GM19025 (cell line): ENCODE results near the gene ECD.
"Not testable (repeated sequence)": the region's sequence is repeated elsewhere in the genome, so short reads cannot be mapped to it uniquely, and the experiment has no call there.

Experiments
- ATAC-seq: cut with Tn5 transposase; IDR thresholded peaks from one replicate; pipeline ENCODE4 v1.9.1; 2021; ENCODE audit warnings: mild to moderate bottlenecking, low read depth, moderate library complexity; ENCODE audit not compliant: unreplicated experiment

The ECD gene

DNA sequence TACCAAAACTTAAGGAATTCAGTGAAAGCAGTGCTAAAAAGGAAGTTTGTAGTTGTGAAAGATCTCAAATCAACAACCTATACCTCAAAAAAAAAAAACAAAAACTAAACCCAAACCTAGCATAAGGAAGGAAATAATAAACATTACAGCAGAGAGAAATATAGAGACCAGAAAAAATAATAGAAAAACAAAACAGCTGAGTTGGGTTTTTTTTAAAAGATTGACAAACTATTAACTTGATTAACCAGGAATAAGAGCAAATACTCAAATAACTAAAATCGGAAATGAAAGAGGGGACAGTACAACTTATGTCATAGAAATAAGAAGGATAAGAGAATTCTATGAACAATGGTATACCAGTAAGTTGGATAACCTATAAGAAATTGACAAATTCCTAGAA is 6.7 kb downstream of the ECD start:
- ATAC-seq, result no peak

DNA sequence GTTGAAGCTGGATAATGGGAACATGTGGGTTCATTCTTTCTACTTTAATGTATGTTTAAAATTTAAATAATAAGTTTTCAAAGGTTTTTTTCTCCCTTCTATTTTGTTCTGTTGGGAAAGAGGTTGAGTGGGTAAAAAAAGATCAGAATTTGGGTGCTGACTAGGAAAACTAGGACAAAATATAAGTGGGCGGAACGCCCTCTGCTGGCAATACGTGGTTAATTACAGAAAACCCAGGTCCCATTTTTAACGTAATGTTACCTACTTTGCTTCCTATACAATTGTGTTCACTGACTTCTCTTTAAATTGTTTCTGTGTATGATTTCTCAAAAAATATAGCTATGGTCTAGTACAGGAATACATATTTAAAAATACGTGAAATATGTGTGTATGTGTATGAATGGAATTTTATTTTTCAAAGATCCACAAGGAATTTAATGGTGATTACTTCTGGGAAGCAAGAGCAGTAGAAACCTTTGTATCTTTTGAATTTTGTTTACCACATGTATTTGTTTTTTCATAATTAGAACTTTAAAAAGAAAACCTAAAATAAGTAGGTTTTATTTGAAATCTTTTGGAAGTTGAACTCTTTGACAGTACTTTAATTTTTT is 8.7 kb downstream of the ECD start:
- no peak for ATAC-seq

DNA sequence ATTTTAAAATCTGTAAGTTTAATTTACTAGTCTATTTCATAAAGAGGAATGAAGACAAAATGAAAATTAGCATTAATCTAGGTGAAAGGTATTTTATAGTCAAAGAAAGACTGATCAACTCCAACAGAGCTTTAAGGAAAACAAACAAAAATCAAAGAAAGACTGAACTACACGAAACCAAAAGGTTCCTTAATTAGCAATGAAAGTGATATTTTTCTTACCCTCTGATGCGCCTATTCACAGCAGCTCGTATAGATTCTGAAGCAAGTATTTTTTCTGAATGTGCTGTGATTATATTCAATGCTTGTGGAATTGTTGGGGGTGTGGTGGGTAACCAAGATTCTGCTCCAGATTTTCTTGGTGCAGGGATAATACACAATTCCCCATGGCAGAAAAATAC is 11.8 kb downstream of the ECD start:
- no peak for ATAC-seq

DNA sequence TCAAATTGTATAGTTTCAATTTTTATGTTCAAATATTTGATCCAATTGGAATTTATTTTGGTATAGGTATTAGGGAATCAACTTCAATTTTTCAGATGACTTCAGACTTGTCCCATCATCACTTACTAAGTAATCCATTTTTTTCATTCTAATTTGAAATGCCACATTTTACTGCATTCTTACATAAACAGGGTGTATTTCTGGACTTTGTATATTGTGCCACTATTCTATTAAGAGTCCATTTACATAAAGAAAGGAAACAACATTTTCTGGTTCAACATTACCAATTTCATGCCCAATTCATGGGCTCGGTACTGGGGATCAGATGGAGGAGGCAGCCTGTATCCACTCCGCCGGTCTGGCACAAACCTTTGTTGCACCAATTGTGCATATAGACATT is 15.8 kb downstream of the ECD start:
- no peak for ATAC-seq

DNA sequence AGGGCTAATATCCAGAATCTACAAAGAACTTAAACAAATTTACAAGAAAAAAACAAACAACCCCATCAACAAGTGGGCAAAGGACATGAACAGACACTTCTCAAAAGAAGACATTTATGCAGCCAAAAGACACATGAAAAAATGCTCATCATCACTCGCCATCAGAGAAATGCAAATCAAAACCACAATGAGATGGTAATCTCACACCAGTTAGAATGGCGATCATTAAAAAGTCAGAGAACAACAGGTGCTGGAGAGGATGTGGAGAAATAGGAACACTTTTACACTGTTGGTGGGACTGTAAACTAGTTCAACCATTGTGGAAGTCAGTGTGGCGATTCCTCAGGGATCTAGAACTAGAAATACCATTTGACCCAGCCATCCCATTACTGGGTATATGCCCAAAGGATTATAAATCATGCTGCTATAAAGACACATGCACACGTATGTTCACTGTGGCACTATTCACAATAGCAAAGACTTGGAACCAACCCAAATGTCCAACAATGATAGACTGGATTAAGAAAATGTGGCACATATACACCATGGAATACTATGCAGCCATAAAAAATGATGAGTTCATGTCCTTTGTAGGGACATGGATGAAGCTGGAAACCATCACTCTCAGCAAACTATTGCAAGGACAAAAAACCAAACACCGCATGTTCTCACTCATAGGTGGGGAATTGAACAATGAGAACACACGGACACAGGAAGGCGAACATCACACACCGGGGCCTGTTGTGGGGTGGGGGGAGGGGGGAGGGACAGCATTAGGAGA is 17.0 kb downstream of the ECD start:
- ATAC-seq, result not testable (repeated sequence)

DNA sequence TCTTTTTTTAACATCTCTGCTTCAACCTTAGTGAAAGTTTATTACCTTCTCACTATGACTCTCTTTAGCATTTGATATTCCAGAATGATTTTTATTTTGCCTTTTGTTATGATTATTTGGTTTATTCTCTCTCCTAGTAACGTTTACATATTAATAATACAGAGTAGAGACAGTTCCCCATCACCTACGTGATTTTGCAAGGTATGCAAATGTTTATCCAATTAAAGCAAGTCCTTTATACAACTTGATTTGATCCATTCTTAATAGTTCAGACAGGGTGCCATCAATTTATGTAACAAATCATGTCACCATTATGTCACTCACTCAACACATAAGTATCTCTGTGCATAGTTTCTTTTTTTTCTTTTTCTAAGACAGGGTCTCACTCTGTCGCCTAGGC is 26.2 kb downstream of the ECD start:
- no peak for ATAC-seq

DNA sequence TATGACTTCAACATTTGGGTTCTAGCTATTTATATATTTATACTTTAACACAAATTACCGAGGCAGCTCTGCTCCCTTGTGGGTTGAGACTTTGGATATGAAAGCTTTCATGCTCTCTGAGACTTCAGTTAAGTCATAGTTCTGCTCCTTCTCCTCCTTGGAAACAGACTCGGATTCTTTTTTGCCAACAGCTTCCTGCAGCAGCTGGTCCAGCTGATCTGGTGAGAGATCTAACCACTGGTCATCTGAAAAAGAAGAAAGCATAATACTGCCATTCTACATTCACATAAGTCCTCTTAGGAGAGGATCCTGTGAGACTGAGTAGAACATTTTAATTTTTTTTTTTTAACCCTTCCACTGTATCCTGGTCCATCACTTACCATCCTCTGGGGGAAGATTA is 28.6 kb downstream of the ECD start:
- no peak for ATAC-seq

DNA sequence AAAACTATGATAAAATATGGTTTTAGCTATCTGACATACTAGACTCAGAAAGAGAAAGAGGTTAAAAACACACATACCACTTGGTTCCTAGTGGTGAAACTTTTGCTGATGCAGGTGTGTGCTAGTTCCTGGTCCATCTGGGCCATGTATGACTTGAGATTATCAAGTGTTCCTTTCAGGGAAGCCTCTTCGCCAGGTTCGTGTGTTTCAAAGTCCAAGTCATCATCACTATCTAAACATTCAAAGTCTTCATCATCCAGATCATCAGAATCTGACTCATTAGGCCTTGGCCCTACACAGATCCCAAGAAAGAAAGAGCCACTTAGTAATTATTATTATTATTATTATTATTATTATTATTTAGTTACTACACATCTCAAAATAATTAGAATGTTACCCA is 31.2 kb downstream of the ECD start:
- no peak for ATAC-seq

DNA sequence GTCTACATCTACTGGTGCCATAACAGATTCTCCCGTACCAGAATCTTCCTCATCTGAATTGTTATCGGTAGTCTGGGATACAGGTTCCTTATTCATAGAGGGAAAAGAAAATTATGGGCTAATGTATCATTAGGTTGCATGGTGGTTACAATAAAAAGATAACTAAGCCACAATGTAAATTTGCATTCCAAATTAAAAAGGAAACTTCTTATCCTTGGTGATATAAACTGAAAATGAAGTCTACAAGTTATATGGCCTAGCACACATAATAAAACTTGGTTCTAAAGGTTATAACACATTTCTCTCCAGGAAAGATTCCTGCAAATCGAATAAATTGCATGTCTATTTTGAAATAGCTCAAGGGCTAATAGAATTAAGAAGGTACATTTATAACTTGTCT is 33.1 kb downstream of the ECD start:
- no peak for ATAC-seq

DNA sequence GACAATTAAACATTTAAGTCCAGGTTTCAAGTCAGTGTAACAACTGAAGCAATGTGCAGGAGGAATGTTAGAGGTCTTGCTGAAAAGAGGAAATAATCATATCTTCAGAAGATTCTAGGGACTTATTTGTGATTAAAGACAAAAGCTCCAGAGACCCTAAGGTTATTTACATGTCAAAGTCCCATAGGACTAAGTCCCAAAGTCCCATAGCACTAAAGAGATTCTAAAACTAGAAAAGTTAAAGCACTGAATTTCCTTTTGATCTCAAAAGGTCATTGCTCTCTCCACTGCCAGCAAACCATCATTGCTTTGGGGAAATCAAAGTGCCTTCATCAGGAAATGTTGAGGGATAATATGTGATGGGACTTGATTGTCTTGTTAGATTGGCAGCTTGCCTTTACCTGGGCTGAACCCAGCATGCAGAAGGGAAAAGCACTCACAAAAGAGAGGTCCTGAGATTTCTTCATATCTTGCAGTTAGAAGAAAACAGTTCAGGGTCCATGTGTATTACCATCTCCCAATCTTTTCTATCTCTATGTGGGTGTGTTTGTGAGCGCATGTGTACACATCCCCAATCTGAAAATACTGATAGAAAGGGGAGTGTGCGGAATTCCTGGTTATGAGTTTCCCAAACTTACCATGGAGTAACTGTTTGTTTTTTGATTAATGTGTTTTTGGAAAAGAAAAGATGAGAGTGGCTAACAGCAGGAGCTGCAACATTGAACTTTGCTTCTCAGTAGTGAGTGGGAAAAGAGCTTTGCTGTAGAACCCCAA is 35.7 kb downstream of the ECD start:
- ATAC-seq, result no peak

DNA sequence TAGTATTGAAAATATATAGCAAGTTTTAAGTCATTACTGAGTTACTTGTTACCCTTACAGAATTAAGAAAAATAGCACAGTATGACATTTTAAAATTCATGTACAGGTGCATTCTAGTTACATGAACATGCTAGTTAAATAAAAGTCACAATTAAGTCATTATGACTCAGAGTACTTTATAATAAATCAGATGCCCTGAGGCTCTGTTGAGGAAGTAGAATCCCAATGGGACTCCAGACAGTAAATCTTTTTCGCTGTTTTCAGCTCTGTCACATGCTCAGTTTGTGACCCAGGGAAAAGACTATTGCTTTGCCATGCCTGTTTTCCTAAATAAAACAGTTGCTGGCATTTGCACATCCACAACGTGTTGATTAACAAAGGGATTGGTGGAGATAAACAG is 36.5 kb downstream of the ECD start:
- no peak for ATAC-seq

DNA sequence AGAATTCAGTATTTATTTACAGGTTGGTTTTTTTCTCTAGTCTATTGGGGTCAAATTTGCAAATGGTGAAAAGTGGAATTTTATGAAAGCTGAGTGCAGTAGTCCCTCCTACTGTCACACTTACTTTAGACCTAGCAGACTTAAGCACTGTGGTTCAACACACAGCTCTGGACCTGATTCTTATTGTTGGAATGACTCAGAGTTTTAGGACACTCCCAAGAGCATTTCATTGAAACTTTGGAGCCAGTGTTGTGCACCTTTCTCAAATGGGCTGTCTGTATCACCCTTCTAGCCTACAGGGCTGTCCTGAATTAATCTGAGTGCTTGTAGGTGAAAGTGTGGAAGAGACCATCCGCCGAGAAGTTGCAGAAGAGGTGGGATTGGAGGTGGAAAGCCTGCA is 41.5 kb downstream of the ECD start:
- ATAC-seq, result no peak

DNA sequence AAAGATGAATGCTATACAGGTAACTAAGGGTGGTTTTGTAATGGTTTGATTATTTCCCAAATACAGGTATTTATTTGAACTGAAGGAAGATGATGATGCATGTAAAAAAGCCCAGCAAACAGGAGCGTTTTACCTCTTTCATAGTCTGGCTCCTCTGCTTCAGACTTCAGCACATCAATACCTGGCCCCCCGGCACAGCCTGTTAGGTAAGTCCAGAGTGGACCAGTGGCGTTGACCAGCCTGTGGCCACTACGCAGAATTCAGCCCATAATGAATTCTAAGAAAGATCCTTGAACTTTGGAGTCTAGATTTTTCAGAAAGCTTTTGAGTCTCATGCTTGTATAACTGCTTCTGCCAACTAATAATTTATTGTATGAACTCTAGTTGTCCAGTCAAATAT is 47.9 kb downstream of the ECD start:
- ATAC-seq, result no peak

DNA sequence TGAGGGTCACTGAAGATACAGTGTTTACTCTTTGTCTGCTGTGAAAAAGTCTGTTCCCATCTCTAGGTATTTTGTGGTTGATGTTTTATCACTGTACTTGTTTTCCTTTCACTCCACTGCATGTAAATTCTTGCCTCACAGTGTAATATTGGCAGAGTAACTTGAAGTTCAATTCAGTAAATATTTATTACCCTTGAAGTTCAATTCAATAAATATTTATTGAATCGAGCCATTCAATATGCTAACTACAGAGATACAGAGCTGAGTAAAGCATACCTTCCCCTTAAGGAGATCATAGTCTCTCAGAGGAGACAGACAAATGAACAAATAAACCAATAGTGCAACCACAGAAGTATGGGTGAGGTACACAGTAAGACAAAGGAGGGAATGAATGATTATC is 48.4 kb downstream of the ECD start:
- no peak for ATAC-seq

DNA sequence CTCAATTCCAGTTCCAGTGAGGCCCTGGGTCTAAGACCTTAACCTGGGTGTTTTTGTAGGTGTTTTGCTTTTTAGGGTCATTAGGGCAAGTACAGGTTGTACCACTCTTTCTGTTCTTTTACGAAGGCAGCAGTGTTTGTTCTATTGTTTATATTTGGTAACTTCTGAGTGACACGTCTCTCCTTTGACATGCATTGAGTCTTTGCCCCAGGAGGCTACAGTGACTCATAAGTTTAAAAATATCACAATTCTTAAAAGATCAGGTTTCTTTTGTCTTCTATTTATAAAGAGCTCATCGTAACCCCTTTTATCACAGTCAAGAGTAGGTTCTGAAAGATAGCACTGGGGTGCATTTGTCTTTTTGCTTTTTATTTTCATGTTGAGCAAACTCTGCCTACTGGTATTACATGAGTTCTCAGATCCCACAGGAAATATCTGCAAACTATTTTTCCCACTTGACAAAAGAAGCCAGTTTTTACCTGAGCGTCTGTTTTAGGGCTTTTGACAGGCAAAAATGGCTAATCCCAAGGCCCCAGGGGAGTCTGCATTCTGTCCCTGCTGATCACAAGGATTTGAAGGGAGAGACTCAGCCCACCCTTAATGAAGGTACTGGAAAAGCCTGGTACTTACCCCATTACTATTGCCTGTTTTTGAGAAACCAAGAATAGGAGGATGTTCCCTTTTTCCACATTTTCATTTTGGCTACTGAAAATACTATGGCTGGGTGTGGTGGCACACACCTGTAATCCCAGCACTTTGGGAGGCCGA is 49.6 kb downstream of the ECD start:
- peak; percentile 62 for ATAC-seq

DNA sequence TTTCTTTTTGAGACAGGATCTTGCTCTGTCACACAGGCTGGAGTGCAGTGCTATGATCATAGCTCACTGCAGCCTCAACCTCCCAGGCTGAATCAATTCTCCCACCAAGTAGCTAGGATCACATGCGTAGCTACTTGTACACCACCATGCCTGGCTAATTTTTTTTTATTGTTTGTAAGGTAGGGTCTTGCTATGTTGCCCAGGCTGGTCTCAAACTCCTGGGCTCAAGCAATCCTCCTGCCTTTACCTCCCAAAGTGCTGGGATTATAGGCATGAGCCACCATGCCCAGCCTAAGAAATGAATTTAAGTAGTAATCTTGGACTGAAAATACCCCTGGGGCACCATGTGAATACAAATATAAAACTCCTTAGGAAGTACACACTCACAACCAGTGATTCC is 51.8 kb downstream of the ECD start:
- ATAC-seq, result no peak

DNA sequence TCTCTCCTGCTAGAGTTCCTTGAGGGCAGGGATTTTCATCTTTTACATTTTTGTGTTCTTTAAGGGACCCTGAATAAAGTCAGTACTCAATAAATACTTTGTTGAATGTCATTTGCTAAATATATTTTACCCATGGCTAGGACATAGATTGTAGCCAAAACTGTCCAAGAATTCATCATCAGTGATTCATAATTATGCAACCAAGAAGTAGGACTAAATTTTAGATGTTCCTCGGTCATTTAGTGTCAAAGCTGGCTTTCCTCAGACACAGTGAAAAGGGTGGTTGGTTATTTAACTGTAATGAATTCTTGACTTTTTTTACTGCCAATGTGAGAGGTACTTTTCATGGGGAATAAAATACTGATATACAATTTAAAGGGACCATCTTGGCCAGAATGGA is 54.3 kb downstream of the ECD start:
- no peak for ATAC-seq

DNA sequence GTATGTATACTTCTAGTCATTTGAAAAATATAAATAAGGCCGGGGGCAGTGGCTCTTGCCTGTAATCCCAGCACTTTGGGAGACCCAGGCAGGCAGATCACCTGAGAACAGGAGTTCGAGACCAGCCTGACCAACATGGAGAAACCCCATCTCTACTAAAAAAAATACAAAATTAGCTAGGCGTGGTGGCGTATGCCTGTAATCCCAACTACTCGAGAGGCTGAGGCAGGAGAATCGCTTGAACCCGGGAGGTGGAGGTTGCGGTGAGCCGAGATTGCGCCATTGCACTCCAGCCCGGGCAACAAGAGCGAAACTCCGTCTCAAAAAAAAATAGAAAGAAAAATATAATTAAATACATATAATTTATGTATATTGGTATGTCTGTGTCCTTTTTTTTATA is 55.8 kb downstream of the ECD start:
- not testable (repeated sequence) for ATAC-seq

DNA sequence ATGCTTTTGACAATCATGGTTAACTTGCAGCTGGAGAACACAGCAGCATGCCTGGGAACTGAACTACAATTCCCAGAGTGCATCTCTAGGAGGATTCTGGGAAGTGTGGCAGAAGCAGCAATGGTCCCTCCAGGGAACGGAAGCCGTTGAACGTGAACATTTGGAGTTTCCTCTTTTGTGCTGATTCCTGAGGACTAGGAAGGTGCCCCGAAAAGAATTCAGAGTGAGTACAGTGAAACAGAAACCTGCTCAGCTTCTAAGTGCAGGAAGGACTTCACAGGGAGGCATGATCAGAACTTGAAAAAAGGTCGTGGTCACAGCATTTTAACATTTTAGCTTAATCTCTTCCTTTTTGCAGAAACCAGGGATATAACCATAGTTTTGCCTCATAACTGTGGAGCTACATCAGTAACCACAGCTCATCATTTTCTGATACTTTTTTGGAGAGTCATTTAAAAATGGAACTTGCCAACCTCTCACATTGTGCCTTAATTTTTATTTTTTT is 57.4 kb downstream of the ECD start, which contains the start of gene NUDT13:
Gene NUDT13 (plus strand): TSS at position 111 of the 505 bp plus-strand sequence. CDS start 3,911 bp downstream, outside the sequence.
- peak; percentile 63 for ATAC-seq

DNA sequence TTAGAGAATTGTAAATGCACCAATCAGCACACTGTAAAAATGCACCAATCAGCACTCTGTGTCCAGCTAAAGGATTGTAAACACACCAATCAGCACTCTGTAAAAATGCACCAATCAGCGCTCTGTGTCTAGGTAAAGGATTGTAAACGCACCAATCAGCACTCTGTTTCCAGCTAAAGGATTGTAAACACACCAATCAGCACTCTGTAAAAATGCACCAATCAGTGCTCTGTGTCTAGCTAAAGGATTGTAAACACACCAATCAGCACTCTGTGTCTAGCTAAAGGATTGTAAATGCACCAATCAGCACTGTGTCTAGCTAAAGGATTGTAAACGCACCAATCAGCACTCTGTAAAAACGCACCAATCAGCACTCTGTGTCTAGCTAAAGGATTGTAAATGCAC is 58.6 kb downstream of the ECD start:
- not testable (repeated sequence) for ATAC-seq

DNA sequence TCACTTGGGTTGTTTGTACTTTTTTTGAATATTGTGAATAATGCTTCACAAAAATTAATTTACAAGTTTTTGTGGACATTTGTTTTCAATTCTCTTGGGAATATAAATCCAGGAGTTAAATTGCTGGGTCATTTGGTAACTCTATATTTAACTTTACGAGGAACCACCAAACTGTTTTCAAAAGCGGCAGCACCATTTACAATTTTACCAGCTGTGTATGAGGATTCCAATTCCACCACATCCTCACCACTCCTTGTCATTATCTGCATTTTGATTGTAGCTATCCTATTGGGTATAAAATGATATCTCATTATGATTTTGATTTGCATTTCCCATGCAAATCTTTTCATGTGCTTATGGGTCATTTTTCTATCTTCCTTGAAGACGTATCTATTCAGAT is 61.5 kb downstream of the ECD start:
- no peak for ATAC-seq
